GM21526 (cell line): ENCODE data around the gene WDR70.
"Not testable (repeated sequence)": the region's sequence is repeated elsewhere in the genome, so short reads cannot be mapped to it uniquely, and the experiment has no call there.

Experiments used
- ATAC-seq: cut with Tn5 transposase; IDR thresholded peaks from one replicate; pipeline ENCODE4 v1.9.1; 2021; ENCODE audit warnings: moderate library complexity; ENCODE audit not compliant: unreplicated experiment, low FRiP score

WDR70 gene

GRCh38 chr5:37786416-37786815 lies 407.3 kb downstream of the WDR70 start:
- ATAC-seq, result no peak

GRCh38 chr5:37786862-37787519 lies 407.9 kb downstream of the WDR70 start:
- no peak for ATAC-seq

- ATAC-seq, result no peak
Observed at GRCh38 chr5:37787742-37788141, 408.6 kb downstream of the WDR70 start.

- no peak for ATAC-seq
Observed at GRCh38 chr5:37789991-37790390, 410.9 kb downstream of the WDR70 start.

- no peak for ATAC-seq
Observed at GRCh38 chr5:37791321-37791720, 412.2 kb downstream of the WDR70 start.

- no peak for ATAC-seq
Observed at GRCh38 chr5:37792975-37793631, 414.0 kb downstream of the WDR70 start.

- not testable (repeated sequence) for ATAC-seq
Observed at GRCh38 chr5:37795292-37795691, 416.2 kb downstream of the WDR70 start.

GRCh38 chr5:37796435-37796834 lies 417.3 kb downstream of the WDR70 start:
- ATAC-seq, result not testable (repeated sequence)

GRCh38 chr5:37799865-37800421 lies 420.8 kb downstream of the WDR70 start:
- ATAC-seq, result no peak

- no peak for ATAC-seq
Observed at GRCh38 chr5:37801521-37801920, 422.4 kb downstream of the WDR70 start.
